Coronary artery (tissue), 2 donors: ENCODE results near the gene MMS19.

Source experiments
- DNase-seq: peaks from one replicate; pipeline ENCODE4 v3.0.0-alpha.2; 2017; ENCODE audit warnings: low spot score
- H3K27ac ChIP-seq, 2 donors: fragments of 200-600 bp; sonication (generic); one replicate each; pipeline ENCODE4 v1.5.1; 2016 to 2019
- H3K4me3 ChIP-seq: fragments of 200-600 bp; sonication (generic); 2 replicates; pipeline ENCODE4 v1.5.1; 2016; ENCODE audit warnings: mild to moderate bottlenecking, moderate library complexity
- TF ChIP-seq, protein P1 (sequence below): fragments of 200-600 bp; sonication (generic); IDR thresholded peaks from one replicate; pipeline ENCODE4 v1.5.1; 2019; ENCODE audit warnings: antibody characterized with exemption

The MMS19 gene

DNA sequence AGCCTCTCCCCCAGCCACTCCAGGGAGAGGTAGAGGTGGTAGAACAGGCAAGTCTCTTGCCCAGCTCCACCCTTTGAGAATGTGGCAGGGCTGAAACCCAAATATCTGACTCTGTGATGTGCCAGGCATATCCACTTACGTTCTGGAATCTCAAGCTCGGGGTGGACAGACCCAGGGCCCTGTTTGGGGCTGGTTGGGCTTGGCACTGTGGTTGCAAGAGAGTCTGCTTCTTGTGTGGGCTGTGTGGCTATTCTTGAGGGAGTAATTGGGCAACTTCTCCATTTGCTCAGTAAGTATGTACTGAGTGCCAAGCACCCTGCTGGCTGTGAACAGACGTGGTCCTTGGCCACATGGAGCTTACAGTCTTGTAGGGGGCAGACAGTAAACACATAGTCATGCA is 5.2 kb upstream of the MMS19 start:
- H3K27ac ChIP-seq, result no peak overlapping the region
- no peak for DNase-seq
- no peak overlapping the region for H3K4me3 ChIP-seq
- TF ChIP-seq, protein P1, sequence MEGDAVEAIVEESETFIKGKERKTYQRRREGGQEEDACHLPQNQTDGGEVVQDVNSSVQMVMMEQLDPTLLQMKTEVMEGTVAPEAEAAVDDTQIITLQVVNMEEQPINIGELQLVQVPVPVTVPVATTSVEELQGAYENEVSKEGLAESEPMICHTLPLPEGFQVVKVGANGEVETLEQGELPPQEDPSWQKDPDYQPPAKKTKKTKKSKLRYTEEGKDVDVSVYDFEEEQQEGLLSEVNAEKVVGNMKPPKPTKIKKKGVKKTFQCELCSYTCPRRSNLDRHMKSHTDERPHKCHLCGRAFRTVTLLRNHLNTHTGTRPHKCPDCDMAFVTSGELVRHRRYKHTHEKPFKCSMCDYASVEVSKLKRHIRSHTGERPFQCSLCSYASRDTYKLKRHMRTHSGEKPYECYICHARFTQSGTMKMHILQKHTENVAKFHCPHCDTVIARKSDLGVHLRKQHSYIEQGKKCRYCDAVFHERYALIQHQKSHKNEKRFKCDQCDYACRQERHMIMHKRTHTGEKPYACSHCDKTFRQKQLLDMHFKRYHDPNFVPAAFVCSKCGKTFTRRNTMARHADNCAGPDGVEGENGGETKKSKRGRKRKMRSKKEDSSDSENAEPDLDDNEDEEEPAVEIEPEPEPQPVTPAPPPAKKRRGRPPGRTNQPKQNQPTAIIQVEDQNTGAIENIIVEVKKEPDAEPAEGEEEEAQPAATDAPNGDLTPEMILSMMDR, result no peak

DNA sequence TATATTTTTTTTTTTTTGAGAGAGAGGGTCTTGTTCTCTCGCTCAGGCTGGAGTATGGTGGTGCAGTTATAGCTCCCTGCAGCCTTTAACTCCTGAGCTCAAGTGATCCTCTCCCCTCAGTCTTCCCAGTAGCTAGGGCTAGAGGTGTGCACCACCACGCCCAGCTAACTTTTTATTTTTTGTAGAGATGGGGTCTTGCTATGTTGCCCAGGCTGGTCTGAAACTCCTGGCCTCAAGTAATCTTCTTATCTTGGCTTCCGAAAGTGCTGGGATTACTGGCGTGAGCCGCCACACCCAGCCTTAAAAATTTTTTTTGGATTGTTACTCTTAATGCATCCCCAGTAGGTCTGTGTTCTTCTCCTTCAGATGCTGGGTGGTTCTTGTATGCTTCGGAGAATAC is 4.7 kb upstream of the MMS19 start:
- no peak overlapping the region for H3K27ac ChIP-seq

DNA sequence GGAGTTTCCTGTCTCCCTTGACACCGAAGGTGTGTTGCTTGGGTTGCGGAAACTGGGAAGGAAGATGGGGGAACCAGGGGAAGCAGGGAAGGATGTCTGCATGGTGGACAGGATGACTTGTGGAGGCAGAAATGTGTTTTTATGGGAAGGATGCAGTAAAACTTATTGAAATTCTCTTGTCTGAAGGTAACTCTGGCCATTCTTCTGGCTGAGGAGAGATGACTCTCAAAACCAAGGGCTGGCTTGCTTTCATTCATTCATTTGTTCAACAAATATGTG is 2.0 kb upstream of the MMS19 start:
- DNase-seq, result no peak
- TF ChIP-seq, protein P1, result no peak
- Histone ChIP-seq H3K4me3 (peak overlapping the region; percentile 85), H3K27ac (peak overlapping the region in 1 of 2 donors; percentile 95)

More for the DNA sequence above, 4.7 kb upstream of the MMS19 start:
- DNase-seq, result no peak
- no peak overlapping the region for H3K4me3 ChIP-seq
- TF ChIP-seq, protein P1, result no peak

DNA sequence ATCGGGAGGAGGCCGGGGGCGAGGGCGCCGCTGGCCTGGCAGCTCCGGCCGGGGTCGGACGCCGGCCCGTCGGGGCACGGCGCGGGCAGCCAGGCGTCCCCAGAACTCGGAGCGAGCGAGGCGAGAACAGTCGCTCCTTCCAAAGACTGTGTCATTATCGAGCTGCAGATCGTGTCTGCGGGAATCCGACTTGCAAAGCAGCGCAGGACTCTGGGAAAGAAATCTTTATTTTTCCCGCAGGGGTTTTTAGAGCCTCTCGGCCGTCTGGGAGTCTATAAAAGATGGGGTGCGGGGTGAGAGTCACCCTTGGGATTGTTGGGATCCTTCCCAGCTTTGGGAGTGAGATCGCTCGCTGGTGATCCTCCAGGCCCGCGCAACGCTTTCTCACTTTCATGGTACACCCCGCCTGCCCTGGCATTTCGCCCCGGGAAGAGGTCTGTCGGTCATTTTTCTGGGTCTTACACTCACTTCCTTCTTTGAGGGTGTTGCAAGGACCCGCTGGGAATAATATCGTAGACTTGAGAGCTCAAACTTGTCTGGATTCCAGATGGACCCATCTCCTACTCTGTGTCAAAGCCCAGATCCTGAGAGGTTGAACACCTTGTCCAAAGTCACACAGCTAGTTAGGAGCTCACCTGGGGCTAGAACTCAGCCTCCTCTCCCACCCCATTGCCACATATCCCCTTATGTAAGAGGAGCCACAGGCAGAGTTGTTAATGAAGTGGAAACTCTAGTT is 1.5 kb upstream of the MMS19 start:
- Histone ChIP-seq H3K27ac (peak overlapping the region; percentile 66 to 95), H3K4me3 (peak overlapping the region; percentile 85)
- TF ChIP-seq, protein P1, result no peak
- peak; percentile 83 for DNase-seq

DNA sequence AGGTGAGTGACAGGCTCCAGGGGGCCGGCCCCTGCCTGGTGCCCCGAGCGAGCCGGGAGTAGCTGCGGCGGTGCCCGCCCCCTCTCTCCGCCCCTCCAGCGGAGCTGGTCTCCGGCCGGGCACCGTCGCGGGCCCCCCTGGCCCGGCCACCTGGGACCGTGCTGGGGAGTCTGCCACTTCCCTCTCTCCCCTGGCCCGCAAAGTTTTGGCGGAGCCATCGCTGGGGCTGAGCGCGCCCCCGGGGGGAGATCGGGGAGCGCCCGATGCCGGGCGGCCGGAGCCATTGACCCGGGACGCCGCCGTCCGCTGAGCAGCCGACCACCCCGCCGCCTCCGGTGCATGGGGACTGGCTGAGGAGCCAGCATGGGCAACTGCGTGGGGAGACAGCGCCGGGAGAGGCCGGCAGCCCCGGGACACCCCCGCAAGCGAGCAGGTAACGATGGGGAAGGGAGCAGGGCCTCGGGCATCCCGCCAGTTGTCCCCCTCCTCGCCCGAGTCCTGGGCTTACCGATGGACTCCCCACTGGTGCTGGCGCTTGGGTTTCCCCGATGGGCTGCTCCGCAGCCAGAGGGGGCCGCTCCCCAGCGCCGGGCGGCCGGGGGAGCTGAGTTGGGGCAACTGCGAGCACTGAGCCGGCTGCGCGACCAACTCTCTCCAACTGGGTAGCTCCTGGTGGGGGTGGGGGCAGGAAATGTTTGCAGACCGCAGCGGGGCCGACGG is 779 bp upstream of the MMS19 start, which contains the start of gene UBTD1:
Gene UBTD1, plus strand, starts transcription at position 84 of the 720 bp plus-strand sequence. Its CDS starts 280 bp downstream, at position 364.
- Histone ChIP-seq H3K4me3 (peak within 1 kb of the TSS; percentile 85), H3K27ac (peak within 1 kb of the TSS; percentile 66 to 95)
- DNase-seq, result peak; percentile 85
- TF ChIP-seq, protein P1, result no peak

DNA sequence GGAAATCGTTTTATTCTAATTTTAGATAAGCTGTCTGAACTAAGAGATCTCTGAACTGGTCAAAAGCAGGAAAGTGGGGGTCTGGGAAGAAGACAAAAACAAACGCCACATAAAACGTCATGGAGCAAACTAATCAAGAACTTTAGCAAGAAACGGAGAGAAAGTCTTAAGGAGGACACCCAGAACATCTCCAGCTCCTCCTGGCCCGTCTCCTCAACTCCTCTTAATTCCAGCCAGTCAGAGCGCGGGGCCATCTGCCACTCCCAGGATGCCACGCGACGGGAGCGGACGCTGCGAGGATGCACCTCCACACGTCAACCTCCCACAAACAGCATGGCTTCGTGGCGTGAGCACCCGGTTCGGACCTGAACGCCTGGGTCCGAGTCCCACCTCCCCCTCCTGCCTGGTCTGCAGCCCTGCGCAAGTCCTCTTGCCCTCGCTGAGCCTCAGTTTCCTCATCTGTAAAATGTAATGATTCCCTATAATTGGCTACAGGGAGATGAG is 598 bp downstream of the MMS19 start:
- H3K27ac ChIP-seq, result peak overlapping the region; percentile 66 to 95
- H3K4me3 ChIP-seq, result peak overlapping the region; percentile 85
- TF ChIP-seq, protein P1, result no peak
- DNase-seq, result peak; percentile 85
